ENCODE data around the gene CNTN4.
"Not testable (repeated sequence)": the region's sequence is repeated elsewhere in the genome, so short reads cannot be mapped to it uniquely, and the experiment has no call there.

The CNTN4 gene

DNA sequence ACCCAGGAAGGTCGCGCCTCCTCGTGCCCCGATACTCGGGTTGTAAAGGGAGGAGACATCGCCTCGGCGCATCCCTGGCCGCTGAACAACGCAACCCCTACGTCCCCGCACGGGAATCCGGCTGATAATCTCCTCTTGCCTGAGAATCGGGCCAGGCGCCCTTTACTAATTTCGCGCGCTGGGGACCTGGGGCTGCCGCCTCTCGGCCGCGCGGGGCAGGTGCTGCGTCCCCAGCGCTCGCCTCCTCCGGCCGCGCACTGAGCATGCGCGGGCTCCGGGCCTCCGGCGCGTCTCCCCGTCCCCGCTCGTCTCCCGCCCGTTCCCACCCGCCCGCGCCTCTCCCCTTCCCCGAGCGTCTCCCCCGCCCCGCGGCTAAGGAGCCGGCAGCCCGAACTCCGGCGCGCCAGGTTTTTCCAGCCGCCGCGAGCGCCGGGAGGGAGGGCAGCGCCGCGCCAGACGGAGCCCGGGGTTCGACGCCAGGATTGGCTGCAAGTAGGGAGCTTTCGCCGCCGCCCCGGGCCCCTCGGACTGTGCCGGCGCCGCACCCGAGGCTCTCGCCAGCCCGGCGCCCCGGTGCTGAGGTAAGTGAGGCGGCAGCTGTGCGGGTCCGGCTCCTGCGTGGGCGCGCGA is at the start of gene CNTN4:
Gene CNTN4 (plus strand): TSS at position 469 of the 630 bp plus-strand sequence.
- peak; percentile 70 for DNase-seq

GRCh38 chr3:2061360-2061759 is 37.3 kb upstream of the CNTN4 start:
- DNase-seq = no peak

- DNase-seq = no peak
Measured at GRCh38 chr3:2071531-2071930, 27.1 kb upstream of the CNTN4 start.

DNA sequence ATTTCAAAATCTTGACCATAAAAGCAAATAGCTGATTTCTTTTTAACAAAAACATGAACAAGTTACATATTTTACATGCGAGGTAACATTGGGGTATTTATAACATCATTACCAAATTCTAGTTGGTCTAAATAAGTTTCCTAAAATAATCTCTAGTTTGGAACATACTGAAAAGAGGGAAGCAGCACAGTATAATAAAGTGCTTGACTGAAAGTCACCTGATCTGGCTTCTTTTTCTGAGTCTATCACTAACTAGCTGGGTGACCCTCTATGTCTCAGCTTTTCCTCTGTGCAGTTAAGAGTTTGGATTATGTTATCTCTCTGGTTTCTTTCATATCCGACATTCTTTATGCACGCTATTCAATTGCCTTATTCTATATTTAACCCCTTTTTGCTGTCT is 19.8 kb upstream of the CNTN4 start:
- DNase-seq = no peak

- no peak for DNase-seq
Measured at GRCh38 chr3:2082871-2083480, 15.7 kb upstream of the CNTN4 start.

DNA sequence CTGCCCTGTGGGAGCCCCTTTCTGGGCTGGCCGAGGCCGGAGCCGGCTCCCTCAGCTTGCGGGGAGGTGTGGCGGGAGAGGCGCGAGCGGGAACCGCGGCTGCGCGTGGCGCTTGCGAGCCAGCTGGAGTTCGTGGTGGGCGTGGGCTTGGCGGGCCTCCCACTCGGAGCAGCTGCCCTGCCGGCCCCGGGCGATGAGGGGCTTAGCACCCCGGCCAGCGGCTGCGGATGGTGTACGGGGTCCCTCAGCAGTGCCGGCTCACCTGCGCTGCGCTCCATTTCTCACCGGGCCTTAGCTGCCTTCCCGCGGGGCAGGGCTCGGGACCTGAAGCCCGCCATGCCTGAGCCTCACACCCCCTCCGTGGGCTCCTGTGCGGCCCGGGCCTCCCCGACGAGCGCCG is 15.1 kb upstream of the CNTN4 start:
- not testable (repeated sequence) for DNase-seq

DNA sequence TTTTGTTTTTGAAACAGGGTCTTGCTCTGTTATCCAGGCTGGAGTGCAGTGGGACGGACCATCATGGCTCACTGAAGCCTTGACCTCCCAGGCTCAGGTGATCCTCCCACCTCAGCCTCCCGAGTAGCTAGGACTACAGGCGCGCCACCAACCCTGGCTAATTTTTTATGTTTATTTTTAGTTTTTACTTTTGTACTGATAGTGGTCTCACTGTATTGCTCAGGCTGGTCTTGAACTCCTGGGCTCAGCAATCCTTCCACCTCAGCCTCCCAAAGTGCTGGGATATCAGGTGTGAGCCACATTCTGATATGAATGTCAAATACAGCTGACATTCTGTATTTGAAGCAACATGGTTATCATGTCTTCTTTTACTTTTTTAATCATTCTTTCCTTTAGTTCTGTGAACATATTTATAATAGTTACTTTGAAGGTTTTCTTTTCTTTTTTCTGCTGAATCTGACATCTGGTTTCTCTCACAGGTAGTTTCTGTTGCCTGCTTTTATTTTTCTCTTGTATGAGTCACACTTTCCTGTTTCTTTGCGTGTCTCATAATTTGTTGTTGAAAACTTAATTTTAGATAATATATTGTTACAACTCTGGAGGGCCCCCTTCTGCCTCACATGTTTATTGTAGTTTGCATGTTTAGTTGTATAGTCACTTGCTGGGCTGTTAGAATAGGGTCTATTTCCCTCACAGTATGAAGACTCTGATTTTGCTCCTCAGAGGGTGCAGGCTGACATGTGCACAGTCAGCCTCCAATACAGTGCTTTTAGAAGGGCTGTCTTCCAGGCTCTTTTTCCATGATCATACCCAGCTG is 8.4 kb upstream of the CNTN4 start:
- no peak for DNase-seq

DNA sequence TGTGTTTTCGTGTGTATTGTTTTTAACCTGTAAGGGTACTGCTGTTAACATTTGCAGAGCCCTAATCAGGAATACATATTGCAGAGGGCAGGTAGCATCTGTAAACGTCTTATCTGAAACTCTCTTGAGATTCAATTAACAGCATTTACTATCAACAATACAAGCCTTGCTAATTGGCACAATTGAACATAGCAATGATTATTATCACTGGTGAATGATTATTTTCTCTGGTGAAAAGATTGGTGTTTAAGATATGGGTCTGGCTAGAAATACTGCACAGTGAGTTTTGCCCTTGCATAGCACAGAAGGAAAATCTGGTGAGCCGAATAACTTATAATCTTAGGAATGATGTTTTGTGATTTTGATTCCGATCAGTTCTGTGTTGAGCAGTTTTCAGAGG is 5.9 kb upstream of the CNTN4 start:
- no peak for DNase-seq

- DNase-seq = no peak
Measured at GRCh38 chr3:2094941-2095340, 3.7 kb upstream of the CNTN4 start.

GRCh38 chr3:2096216-2096615 is 2.5 kb upstream of the CNTN4 start:
- no peak for DNase-seq

DNA sequence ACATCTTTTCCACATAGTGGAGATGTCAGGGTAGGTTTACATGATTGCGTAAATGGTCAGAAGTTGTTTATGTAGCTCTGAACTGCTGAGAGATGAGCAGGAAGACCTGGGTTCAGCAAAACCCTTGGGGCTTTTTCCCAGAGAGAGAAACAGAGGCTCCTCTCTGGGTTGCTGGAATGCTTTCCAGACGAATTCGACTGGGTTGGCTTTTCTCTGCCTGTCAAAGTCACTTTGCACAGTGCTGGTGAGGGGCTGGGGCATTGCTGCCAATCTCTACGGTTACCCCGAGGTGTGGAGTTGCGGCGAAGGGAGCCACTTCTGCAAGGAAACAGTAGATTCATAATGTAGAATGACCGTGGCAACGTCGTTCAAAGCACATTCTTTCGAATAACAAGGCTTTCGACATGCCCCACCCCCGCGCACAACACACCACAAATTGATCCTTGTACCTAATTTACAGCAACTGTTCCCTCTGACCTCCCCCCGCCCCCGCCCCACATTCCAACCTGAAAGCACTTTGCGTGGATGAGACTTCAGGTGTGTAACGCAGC is 950 bp upstream of the CNTN4 start:
- DNase-seq = no peak

GRCh38 chr3:2099028-2099671 is 484 bp downstream of the CNTN4 start:
- no peak for DNase-seq

DNA sequence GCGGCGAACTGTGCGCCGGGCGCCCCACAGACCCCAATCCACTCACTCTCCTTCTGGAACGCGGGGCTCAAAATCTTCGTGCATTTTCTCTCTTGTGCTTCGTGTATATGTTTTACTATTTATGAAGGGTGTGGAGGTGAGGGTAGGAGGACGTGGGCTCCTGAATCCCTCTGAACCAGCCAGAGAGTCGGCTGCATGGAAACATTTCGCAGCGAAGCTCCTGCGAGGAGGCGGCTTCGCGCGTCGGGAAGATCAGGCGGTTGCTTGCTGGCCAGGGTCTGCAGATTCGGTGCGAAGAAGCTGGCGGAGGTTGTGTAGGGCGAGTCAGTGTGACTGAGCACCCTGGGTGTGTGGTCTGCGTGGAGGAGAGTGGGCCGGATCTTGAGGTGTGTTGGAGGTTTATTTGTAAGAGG is 1.1 kb downstream of the CNTN4 start:
- no peak for DNase-seq

GRCh38 chr3:2106438-2106837 is 7.8 kb downstream of the CNTN4 start:
- DNase-seq = no peak

DNA sequence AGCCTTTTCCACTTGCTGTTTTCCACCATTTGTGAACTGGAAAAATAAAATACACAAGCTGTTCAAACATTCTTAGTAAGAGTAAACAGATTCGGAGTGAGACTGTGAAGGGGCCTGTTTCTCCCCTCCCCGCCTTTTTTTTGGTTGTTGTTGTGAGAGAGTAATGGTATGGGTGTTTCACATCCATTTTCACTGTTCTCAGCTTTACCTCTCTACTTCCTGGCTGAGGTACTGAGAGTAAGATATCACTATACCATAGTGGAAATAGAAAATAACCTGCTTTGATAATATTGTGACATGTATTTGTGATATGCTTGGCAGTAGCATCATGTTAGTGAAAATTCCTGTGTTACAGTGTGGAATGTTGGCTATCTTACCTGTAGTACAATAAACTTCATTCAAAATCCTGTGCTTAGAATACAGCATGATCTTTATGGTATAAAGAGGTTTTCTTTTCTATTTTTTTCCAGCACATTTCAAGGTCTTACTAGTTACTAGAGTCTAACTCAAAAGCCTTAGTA is 12.0 kb downstream of the CNTN4 start:
- no peak for DNase-seq

DNA sequence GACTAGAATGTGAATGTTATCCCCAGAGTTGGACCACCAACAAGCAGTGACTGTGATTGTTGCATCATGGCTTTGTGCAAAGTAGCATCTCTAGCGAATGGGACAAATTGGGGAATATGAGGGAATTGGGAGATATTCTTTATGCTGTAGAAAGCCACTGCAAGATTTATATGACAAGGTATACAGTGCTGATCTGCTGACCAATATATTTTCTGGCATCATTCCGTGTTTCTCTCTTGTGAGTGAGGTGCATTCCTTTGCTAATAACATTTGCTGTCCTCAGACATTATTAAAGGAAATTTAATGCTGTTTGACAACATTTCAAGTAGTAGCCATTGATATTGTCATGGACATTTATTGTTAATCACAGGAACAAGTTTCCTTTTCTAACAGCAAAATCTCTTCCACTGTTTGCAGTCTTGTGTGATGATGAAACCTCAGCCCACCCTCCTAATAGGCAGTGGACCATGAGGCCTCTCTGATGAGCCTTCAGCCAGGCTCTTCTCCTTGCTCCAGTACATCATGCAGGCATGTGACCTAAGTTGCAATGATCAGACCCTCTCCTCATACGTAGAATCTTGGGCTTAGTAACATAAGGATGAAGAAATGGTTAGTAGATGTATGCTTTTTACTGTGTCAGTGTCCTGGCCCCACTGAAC is 16.1 kb downstream of the CNTN4 start:
- no peak for DNase-seq

GRCh38 chr3:2130726-2131125 is 32.1 kb downstream of the CNTN4 start:
- no peak for DNase-seq

DNA sequence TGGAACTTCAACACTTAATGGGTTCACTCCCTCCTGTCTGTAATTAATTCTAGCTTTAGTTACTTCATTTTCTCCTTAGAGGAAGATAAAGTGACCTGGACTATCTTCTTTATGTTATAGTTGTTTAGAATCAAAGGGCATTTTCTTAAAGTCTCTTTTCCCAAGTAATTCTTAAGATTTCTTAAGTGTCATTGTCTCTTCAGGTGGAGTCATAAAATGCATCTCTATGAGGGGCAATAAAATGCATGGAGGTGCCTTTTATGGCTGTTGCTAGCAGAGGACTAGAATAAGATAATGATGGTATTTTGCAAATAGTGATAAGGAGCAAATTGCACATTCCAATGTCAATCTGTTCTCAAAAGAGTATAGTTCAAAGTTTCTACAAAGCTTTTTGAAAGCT is 34.5 kb downstream of the CNTN4 start:
- no peak for DNase-seq

- DNase-seq = no peak
Measured at GRCh38 chr3:2137651-2138050, 39.0 kb downstream of the CNTN4 start.

- DNase-seq = no peak
Measured at GRCh38 chr3:2141482-2141881, 42.8 kb downstream of the CNTN4 start.

DNA sequence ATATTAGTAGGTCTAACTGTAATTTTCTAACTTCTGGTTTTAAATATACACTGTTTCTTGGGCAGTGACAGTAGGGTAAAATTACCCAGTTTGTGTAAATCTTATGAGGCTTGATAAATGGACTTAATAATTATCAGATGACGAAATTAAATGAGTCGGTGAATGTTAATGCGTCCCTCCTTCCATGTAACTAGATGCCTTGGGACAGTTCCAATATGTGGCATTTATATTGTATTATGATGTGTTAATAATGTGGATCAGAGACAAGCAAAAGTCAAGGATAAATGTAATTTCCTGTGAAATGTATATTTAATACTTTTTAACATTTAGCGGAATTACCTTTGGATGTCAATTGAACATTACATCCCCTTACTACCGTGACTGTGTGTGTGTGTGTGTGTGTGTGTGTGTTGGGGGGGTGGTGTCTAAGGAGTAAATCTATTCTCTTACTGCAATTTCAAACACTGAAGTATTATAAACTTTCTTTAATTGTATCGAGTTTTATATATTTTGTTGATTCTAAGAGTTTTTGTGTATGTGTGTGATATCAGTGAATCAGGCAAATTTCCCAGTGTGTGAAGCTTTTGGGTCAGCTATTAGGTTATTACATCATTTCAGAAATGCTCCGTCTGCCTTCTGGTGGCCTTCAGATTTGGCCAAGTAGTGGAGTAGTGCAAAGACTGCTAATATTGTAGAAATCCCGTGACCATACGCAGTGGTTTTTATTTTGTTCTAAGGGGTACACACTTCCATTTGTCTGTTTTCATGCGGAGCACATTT is 50.1 kb downstream of the CNTN4 start:
- no peak for DNase-seq

DNA sequence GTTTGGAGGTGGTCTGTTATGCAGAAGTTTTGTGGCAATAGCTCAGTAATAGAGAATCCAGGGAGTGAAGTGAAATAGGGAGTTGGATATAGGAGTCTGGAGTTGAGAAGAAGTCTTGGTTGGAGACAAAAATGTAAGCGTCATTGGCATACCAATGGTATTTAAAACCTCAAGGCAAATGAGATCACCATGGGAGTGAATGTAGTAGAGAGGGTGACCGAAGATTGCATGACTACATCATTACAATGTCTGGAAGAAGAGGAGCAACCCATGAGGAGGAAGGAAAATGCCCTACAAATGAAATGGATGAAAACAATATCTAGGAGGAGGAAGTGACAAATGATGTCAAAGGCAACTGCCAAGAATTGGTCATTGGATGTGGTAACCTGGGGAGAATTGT is 54.4 kb downstream of the CNTN4 start:
- DNase-seq = no peak

All from DMS153 (cell line).